HG02981 (cell line): ENCODE measurements around the gene CDH13.
"Not testable (repeated sequence)": the region's sequence is repeated elsewhere in the genome, so short reads cannot be mapped to it uniquely, and the experiment has no call there.

Source experiments
- ATAC-seq: cut with Tn5 transposase; IDR thresholded peaks from one replicate; pipeline ENCODE4 v1.9.1; 2021; ENCODE audit warnings: mild to moderate bottlenecking, moderate library complexity; ENCODE audit not compliant: unreplicated experiment

Gene CDH13

GRCh38 chr16:82926500-82926899 lies 299.7 kb downstream of the CDH13 start:
- no peak for ATAC-seq

- ATAC-seq = not testable (repeated sequence)
These were observed 307.2 kb downstream of the CDH13 start for GRCh38 chr16:82933933-82934332.

- no peak for ATAC-seq
These were observed 309.0 kb downstream of the CDH13 start for GRCh38 chr16:82935766-82936165.

- ATAC-seq = no peak
These were observed 310.3 kb downstream of the CDH13 start for GRCh38 chr16:82936941-82937551.

GRCh38 chr16:82937926-82938520 lies 311.3 kb downstream of the CDH13 start:
- ATAC-seq = no peak

- ATAC-seq = no peak
These were observed 316.6 kb downstream of the CDH13 start for GRCh38 chr16:82943371-82943770.

- ATAC-seq = no peak
These were observed 318.8 kb downstream of the CDH13 start for GRCh38 chr16:82945420-82946101.

- no peak for ATAC-seq
These were observed 320.9 kb downstream of the CDH13 start for GRCh38 chr16:82947698-82948097.

GRCh38 chr16:82949016-82949415 lies 322.2 kb downstream of the CDH13 start:
- no peak for ATAC-seq

GRCh38 chr16:82953517-82953916 lies 326.7 kb downstream of the CDH13 start:
- ATAC-seq = no peak

- no peak for ATAC-seq
These were observed 327.6 kb downstream of the CDH13 start for GRCh38 chr16:82954224-82954929.

GRCh38 chr16:82955741-82956348 lies 329.1 kb downstream of the CDH13 start:
- ATAC-seq = no peak

GRCh38 chr16:82957212-82957611 lies 330.4 kb downstream of the CDH13 start:
- no peak for ATAC-seq

- no peak for ATAC-seq
These were observed 334.1 kb downstream of the CDH13 start for GRCh38 chr16:82960918-82961317.

- ATAC-seq = no peak
These were observed 336.9 kb downstream of the CDH13 start for GRCh38 chr16:82963653-82964052.

GRCh38 chr16:82965808-82966207 lies 339.0 kb downstream of the CDH13 start:
- ATAC-seq = no peak

- no peak for ATAC-seq
These were observed 340.7 kb downstream of the CDH13 start for GRCh38 chr16:82967424-82967823.

- ATAC-seq = no peak
These were observed 344.4 kb downstream of the CDH13 start for GRCh38 chr16:82971126-82971525.

GRCh38 chr16:82972331-82972919 lies 345.7 kb downstream of the CDH13 start:
- no peak for ATAC-seq

GRCh38 chr16:82979406-82980111 lies 352.8 kb downstream of the CDH13 start:
- no peak for ATAC-seq
